NCI-H2081 (cell line): ENCODE data around the gene RAD51AP2.
"Not testable (repeated sequence)": the region's sequence is repeated elsewhere in the genome, so short reads cannot be mapped to it uniquely, and the experiment has no call there.

Experiments used
- DNase-seq, 2 experiments: peaks; one replicate each; lab custom pipeline; 2025; lab: John Stamatoyannopoulos, UW

The RAD51AP2 gene

GRCh38 chr2:17518212-17519154 is at the start of gene RAD51AP2:
Gene RAD51AP2 (minus strand): TSS chr2:17518440. CDS start chr2:17518415, 25 bp downstream.
- peak; percentile 16 to 20 for DNase-seq

- DNase-seq, result not testable (repeated sequence)
These were observed 47.5 kb upstream of the RAD51AP2 start for GRCh38 chr2:17565726-17566125.

DNA sequence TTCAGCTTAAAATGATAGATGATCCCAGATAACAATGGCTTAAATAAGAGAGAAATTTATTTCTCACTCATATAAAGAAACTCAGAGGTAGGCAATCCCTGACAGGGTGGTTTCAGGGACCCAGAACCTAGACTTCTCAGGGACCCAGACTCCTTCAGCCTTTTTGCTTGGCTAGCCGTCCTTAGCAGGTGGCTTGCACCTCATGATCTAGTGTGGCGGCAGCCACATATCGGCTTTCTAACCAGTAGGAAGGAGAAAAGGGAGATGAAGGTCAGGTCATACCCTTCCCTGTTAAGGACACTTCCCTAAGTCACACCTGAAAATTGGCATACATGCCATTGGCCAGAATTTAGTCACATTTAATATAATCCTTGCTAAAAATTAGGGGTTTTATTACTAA is 40.6 kb upstream of the RAD51AP2 start:
- no peak for DNase-seq

GRCh38 chr2:17558053-17558452 is 39.8 kb upstream of the RAD51AP2 start:
- DNase-seq, result no peak

- no peak for DNase-seq
These were observed 39.4 kb upstream of the RAD51AP2 start for GRCh38 chr2:17557596-17557995.

DNA sequence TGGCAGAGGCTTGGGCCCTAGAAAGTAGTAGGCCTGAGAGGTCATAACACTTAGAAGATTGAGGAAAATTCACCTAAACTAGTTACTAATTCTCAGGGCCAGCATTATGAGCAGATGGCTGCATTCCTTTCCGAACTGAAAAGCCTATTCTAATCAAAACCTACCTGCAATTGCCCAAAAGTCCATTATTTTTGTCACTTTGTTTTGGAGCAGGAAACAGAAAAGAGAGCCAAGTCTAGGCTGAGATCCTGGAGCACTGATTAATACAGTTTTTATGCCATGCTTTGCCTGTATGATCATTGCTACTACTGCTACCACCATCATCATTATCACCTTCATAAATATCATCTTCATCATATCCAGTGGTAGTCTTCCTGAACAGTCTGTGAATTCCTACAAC is 36.9 kb upstream of the RAD51AP2 start:
- DNase-seq, result no peak

DNA sequence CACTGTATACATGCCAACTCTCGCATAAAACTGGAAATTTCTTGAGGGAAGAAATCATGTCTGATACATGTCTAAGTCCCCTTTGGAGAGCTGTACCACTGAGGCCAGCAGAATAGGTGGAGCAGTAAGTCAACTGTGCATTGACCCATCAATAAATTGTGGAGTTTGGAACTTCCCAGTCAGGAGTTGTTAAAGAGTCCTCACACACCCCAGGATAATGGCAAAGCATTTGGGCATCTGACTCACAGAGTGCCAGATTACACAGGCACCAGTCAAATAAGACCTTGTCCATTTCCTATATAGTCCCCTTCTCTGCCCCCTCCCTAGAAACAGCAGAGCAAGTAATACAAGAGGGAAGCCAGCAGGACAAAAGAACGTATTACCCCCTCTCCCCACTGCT is 32.7 kb upstream of the RAD51AP2 start:
- no peak for DNase-seq

GRCh38 chr2:17547737-17548136 is 29.5 kb upstream of the RAD51AP2 start:
- DNase-seq, result no peak

- no peak for DNase-seq
These were observed 29.0 kb upstream of the RAD51AP2 start for GRCh38 chr2:17547237-17547636.

- no peak for DNase-seq
These were observed 27.7 kb upstream of the RAD51AP2 start for GRCh38 chr2:17545680-17546613.

- no peak for DNase-seq
These were observed 26.0 kb upstream of the RAD51AP2 start for GRCh38 chr2:17544256-17544655.

DNA sequence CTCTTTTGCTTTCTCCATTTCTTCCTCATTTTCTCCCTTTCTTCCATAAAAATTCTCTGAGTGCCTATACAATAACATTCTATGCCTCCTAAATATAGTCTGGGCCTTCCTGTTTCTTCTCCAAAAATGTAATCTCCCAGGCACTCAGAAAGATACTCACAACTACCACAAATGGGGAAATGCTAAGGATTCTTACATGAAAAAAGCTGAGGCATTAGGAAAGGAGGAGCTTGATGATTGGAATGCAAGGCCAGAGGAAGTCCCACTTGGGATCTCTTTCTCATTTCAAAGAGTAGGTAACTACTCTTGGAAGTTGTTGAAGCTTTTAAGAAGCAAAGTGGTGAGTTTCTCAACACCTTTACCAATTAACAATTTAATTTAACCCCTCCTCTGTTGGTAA is 25.6 kb upstream of the RAD51AP2 start:
- no peak for DNase-seq

DNA sequence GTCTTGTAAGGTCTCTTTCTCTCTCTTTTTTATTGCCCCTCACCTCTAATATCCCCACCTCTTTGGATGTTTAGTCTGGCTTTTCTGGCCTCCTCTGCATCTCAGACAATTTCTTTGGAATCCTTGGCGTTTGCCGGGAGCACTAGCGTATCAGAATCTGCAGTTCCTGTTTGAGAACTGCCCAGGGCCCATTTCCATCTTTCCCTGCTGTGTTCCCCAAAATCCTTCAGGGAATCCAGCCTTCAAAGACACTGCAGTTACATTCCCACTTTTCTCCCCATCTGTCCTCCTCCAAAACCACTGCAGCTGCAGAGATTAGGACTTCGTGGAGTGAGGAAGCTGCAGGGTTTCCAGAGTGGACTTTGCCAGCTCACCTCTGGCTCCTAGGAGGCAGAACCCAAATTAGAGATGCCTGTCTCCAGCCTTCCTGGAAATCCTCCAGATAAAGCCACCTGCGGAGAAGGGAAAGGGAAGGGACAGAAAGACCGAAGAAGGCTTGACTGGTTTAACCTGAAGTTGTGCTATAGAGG is 25.0 kb upstream of the RAD51AP2 start:
- no peak for DNase-seq

GRCh38 chr2:17542471-17542870 is 24.2 kb upstream of the RAD51AP2 start:
- DNase-seq, result no peak

- no peak for DNase-seq
These were observed 23.3 kb upstream of the RAD51AP2 start for GRCh38 chr2:17541531-17541950.

GRCh38 chr2:17540813-17541530 is 22.7 kb upstream of the RAD51AP2 start:
- no peak for DNase-seq

- peak; percentile 52 to 53 for DNase-seq
These were observed 22.0 kb upstream of the RAD51AP2 start, which contains the start of gene VSNL1 for GRCh38 chr2:17540093-17540812. Gene VSNL1 (plus strand): TSS chr2:17540696. CDS start chr2:17592075, 51,379 bp downstream.

- DNase-seq, result no peak
These were observed 21.4 kb upstream of the RAD51AP2 start for GRCh38 chr2:17539611-17540092.

GRCh38 chr2:17538844-17539554 is 20.8 kb upstream of the RAD51AP2 start:
- peak; percentile 48 to 59 for DNase-seq
